Glomerular visceral epithelial cell (primary cell): Measurements from ENCODE around the gene SOX4.
"Not testable (repeated sequence)": the region's sequence is repeated elsewhere in the genome, so short reads cannot be mapped to it uniquely, and the experiment has no call there.

Source experiments
- DNase-seq: peaks from one replicate; pipeline ENCODE4 v3.0.0-alpha.2; 2016; ENCODE audit errors: extremely low spot score

The SOX4 gene

GRCh38 chr6:21593412-21593926 is at the start of gene SOX4:
Gene SOX4, plus strand, starts transcription at chr6:21593751. Its CDS starts 784 bp downstream, at chr6:21594535.
- peak; percentile 99 for DNase-seq

- DNase-seq: not testable (repeated sequence)
Measured at GRCh38 chr6:21552286-21552685, 41.3 kb upstream of the SOX4 start.

- DNase-seq: no peak
Measured at GRCh38 chr6:21554286-21554685, 39.3 kb upstream of the SOX4 start.

GRCh38 chr6:21555197-21555596 is 38.4 kb upstream of the SOX4 start:
- DNase-seq: no peak

GRCh38 chr6:21556511-21556910 is 37.0 kb upstream of the SOX4 start:
- no peak for DNase-seq

- no peak for DNase-seq
Measured at GRCh38 chr6:21556968-21557721, 36.4 kb upstream of the SOX4 start.

GRCh38 chr6:21559238-21559637 is 34.3 kb upstream of the SOX4 start:
- DNase-seq: no peak

GRCh38 chr6:21560249-21560648 is 33.3 kb upstream of the SOX4 start:
- no peak for DNase-seq

GRCh38 chr6:21565431-21565830 is 28.1 kb upstream of the SOX4 start:
- DNase-seq: no peak

- no peak for DNase-seq
Measured at GRCh38 chr6:21578523-21578922, 15.0 kb upstream of the SOX4 start.

- no peak for DNase-seq
Measured at GRCh38 chr6:21582651-21583050, 10.9 kb upstream of the SOX4 start.

- DNase-seq: no peak
Measured at GRCh38 chr6:21586300-21586699, 7.3 kb upstream of the SOX4 start.

- no peak for DNase-seq
Measured at GRCh38 chr6:21586740-21587178, 6.8 kb upstream of the SOX4 start.

- DNase-seq: peak; percentile 68
Measured at GRCh38 chr6:21587179-21587960, 6.2 kb upstream of the SOX4 start.

- peak; percentile 56 for DNase-seq
Measured at GRCh38 chr6:21587961-21588480, 5.5 kb upstream of the SOX4 start.

- DNase-seq: peak; percentile 87
Measured at GRCh38 chr6:21588481-21589351, 4.8 kb upstream of the SOX4 start.

GRCh38 chr6:21589352-21590345 is 3.9 kb upstream of the SOX4 start:
- peak; percentile 85 for DNase-seq

GRCh38 chr6:21590346-21590745 is 3.2 kb upstream of the SOX4 start:
- no peak for DNase-seq

- DNase-seq: no peak
Measured at GRCh38 chr6:21591446-21591845, 2.1 kb upstream of the SOX4 start.

GRCh38 chr6:21592953-21593352 is 598 bp upstream of the SOX4 start:
- DNase-seq: no peak
